Measurements from ENCODE around the gene THADA.
"Not testable (repeated sequence)": the region's sequence is repeated elsewhere in the genome, so short reads cannot be mapped to it uniquely, and the experiment has no call there.

THADA gene

GRCh38 chr2:43556256-43556655 is 39.6 kb downstream of the THADA start:
- Histone ChIP-seq H3K27ac (ENCODE audit: low read depth, low read length, poor library complexity, severe bottlenecking) (no peak overlapping the region), H3K4me1 (ENCODE audit: insufficient read depth, low read length, severe bottlenecking) (no peaks in the 10 kb centered on the region), H4K20me1 (ENCODE audit: insufficient read depth, low read length) (no peaks in the 10 kb centered on the region), H3K4me2 (ENCODE audit: low read length) (no peak overlapping the region), H3F3A (ENCODE audit: insufficient read depth, low read length) (no peaks in the 10 kb centered on the region), H3K79me2 (ENCODE audit: insufficient read depth, low read length) (no peaks in the 10 kb centered on the region), H3K9me2 (ENCODE audit: low read depth, low read length) (no peaks in the 10 kb centered on the region), H3K4me3 (ENCODE audit: low read depth, low read length, poor library complexity, severe bottlenecking) (no peak overlapping the region), H3K9me3 (ENCODE audit: low read length) (no peaks in the 10 kb centered on the region), H2AFZ (ENCODE audit: low read length) (no peak overlapping the region), H3K9ac (ENCODE audit: low read length) (no peak overlapping the region), H3K36me3 (ENCODE audit: insufficient read depth, low read length) (peaks cover 59% of the 10 kb centered on the region), H3K27me3 (ENCODE audit: insufficient read depth, low read length) (no peaks in the 10 kb centered on the region)
- TF ChIP-seq, protein P1, sequence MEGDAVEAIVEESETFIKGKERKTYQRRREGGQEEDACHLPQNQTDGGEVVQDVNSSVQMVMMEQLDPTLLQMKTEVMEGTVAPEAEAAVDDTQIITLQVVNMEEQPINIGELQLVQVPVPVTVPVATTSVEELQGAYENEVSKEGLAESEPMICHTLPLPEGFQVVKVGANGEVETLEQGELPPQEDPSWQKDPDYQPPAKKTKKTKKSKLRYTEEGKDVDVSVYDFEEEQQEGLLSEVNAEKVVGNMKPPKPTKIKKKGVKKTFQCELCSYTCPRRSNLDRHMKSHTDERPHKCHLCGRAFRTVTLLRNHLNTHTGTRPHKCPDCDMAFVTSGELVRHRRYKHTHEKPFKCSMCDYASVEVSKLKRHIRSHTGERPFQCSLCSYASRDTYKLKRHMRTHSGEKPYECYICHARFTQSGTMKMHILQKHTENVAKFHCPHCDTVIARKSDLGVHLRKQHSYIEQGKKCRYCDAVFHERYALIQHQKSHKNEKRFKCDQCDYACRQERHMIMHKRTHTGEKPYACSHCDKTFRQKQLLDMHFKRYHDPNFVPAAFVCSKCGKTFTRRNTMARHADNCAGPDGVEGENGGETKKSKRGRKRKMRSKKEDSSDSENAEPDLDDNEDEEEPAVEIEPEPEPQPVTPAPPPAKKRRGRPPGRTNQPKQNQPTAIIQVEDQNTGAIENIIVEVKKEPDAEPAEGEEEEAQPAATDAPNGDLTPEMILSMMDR (IDR thresholded peaks at IDR 0.05; ENCODE audit: low read length) = no peak
- no peak for TF ChIP-seq EZH2 (IDR thresholded peaks at IDR 0.05; ENCODE audit: borderline replicate concordance, low read length)

GRCh38 chr2:43553341-43553855 is 42.4 kb downstream of the THADA start:
- H3K4me2 ChIP-seq (ENCODE audit: low read length) = no peak overlapping the region
- H4K20me1 ChIP-seq (ENCODE audit: insufficient read depth, low read length) = no peaks in the 10 kb centered on the region
- H3K9ac ChIP-seq (ENCODE audit: low read length) = no peak overlapping the region
- no peak overlapping the region for H3K27ac ChIP-seq (ENCODE audit: low read depth, low read length, poor library complexity, severe bottlenecking)
- no peaks in the 10 kb centered on the region for H3K79me2 ChIP-seq (ENCODE audit: insufficient read depth, low read length)
- H3K9me3 ChIP-seq (ENCODE audit: low read length) = no peaks in the 10 kb centered on the region
- H3K9me2 ChIP-seq (ENCODE audit: low read depth, low read length) = no peaks in the 10 kb centered on the region
- no peak overlapping the region for H3K4me3 ChIP-seq (ENCODE audit: low read depth, low read length, poor library complexity, severe bottlenecking)
- no peak overlapping the region for H2AFZ ChIP-seq (ENCODE audit: low read length)
- H3K36me3 ChIP-seq (ENCODE audit: insufficient read depth, low read length) = peaks cover 69% of the 10 kb centered on the region
- H3K27me3 ChIP-seq (ENCODE audit: insufficient read depth, low read length) = no peaks in the 10 kb centered on the region
- TF ChIP-seq, protein P1 (IDR thresholded peaks at IDR 0.05; ENCODE audit: low read length) = no peak
- no peak for TF ChIP-seq EZH2 (IDR thresholded peaks at IDR 0.05; ENCODE audit: borderline replicate concordance, low read length)
- no peaks in the 10 kb centered on the region for H3F3A ChIP-seq (ENCODE audit: insufficient read depth, low read length)
- H3K4me1 ChIP-seq (ENCODE audit: insufficient read depth, low read length, severe bottlenecking) = no peaks in the 10 kb centered on the region

DNA sequence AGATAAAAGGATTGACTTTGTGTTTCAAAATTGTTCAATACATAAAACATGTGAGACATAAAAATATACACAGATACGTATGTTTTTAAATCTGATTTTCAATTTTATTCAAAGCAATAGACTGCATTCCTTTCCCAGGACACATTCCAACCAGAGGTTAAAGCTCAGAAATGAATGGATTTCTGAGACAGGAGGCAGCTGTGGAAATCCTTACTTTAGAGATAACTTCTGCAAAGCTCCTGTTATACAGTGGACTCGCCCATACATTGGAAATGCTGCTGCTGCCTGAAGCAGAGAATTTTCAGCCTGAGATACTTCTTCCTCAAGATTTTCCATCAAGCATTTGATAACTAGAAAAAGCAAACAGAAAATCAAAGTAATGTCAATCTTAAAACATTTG is 43.8 kb downstream of the THADA start:
- H3K4me2 ChIP-seq (ENCODE audit: low read length) = no peak overlapping the region
- H3K9me3 ChIP-seq (ENCODE audit: low read length) = no peaks in the 10 kb centered on the region
- no peaks in the 10 kb centered on the region for H3K9me2 ChIP-seq (ENCODE audit: low read depth, low read length)
- no peaks in the 10 kb centered on the region for H3K27me3 ChIP-seq (ENCODE audit: insufficient read depth, low read length)
- no peaks in the 10 kb centered on the region for H3F3A ChIP-seq (ENCODE audit: insufficient read depth, low read length)
- no peaks in the 10 kb centered on the region for H3K79me2 ChIP-seq (ENCODE audit: insufficient read depth, low read length)
- no peak overlapping the region for H3K27ac ChIP-seq (ENCODE audit: low read depth, low read length, poor library complexity, severe bottlenecking)
- H3K4me3 ChIP-seq (ENCODE audit: low read depth, low read length, poor library complexity, severe bottlenecking) = no peak overlapping the region
- no peak overlapping the region for H2AFZ ChIP-seq (ENCODE audit: low read length)
- TF ChIP-seq, protein P1 (IDR thresholded peaks at IDR 0.05; ENCODE audit: low read length) = no peak
- no peak for TF ChIP-seq EZH2 (IDR thresholded peaks at IDR 0.05; ENCODE audit: borderline replicate concordance, low read length)
- H3K9ac ChIP-seq (ENCODE audit: low read length) = no peak overlapping the region
- H4K20me1 ChIP-seq (ENCODE audit: insufficient read depth, low read length) = no peaks in the 10 kb centered on the region
- no peaks in the 10 kb centered on the region for H3K4me1 ChIP-seq (ENCODE audit: insufficient read depth, low read length, severe bottlenecking)
- peaks cover 61% of the 10 kb centered on the region for H3K36me3 ChIP-seq (ENCODE audit: insufficient read depth, low read length)

DNA sequence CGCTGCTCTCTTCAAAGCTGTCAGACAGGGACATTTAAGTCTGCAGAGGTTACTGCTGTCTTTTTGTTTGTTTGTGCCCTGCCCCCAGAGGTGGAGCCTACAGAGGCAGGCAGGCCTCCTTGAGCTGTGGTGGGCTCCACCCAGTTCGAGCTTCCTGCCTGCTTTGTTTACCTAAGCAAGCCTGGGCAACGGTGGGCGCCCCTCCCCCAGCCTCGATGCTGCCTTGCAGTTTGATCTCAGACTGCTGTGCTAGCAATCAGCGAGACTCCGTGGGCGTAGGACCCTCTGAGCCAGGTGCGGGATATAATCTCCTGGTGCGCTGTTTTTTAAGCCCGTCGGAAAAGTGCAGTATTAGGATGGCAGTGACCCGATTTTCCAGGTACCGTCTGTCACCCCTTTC is 47.5 kb downstream of the THADA start:
- H3K9me3 ChIP-seq (ENCODE audit: low read length); H3K9ac ChIP-seq (ENCODE audit: low read length); H3K79me2 ChIP-seq (ENCODE audit: insufficient read depth, low read length); H3K4me1 ChIP-seq (ENCODE audit: insufficient read depth, low read length, severe bottlenecking); H3K9me2 ChIP-seq (ENCODE audit: low read depth, low read length); H3K27me3 ChIP-seq (ENCODE audit: insufficient read depth, low read length); H2AFZ ChIP-seq (ENCODE audit: low read length); H3K4me2 ChIP-seq (ENCODE audit: low read length); H3K4me3 ChIP-seq (ENCODE audit: low read depth, low read length, poor library complexity, severe bottlenecking); H3K27ac ChIP-seq (ENCODE audit: low read depth, low read length, poor library complexity, severe bottlenecking); H3F3A ChIP-seq (ENCODE audit: insufficient read depth, low read length); H4K20me1 ChIP-seq (ENCODE audit: insufficient read depth, low read length): not testable (repeated sequence)
- peaks cover 39% of the 10 kb centered on the region for H3K36me3 ChIP-seq (ENCODE audit: insufficient read depth, low read length)
